HG02840 (cell line): ENCODE data around the gene CTAGE8.
"Not testable (repeated sequence)": the region's sequence is repeated elsewhere in the genome, so short reads cannot be mapped to it uniquely, and the experiment has no call there.

Experiments
- ATAC-seq: cut with Tn5 transposase; IDR thresholded peaks from one replicate; pipeline ENCODE4 v1.9.1; 2021; ENCODE audit warnings: mild to moderate bottlenecking, moderate library complexity, moderate number of reproducible peaks; ENCODE audit not compliant: unreplicated experiment, low FRiP score

CTAGE8 gene, protein sequence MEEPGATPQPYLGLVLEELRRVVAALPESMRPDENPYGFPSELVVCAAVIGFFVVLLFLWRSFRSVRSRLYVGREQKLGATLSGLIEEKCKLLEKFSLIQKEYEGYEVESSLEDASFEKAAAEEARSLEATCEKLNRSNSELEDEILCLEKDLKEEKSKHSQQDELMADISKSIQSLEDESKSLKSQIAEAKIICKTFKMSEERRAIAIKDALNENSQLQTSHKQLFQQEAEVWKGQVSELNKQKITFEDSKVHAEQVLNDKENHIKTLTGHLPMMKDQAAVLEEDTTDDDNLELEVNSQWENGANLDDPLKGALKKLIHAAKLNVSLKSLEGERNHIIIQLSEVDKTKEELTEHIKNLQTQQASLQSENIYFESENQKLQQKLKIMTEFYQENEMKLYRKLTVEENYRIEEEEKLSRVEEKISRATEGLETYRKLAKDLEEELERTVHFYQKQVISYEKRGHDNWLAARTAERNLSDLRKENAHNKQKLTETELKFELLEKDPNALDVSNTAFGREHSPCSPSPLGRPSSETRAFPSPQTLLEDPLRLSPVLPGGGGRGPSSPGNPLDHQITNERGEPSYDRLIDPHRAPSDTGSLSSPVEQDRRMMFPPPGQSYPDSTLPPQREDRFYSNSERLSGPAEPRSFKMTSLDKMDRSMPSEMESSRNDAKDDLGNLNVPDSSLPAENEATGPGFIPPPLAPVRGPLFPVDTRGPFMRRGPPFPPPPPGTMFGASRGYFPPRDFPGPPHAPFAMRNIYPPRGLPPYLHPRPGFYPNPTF

GRCh38 chr7:144269188-144269587 lies at the start of gene CTAGE8:
CTAGE8 (minus strand) TSS chr7:144269288; CDS start chr7:144269250, 38 bp downstream.
- ATAC-seq: not testable (repeated sequence)

- not testable (repeated sequence) for ATAC-seq
Measured at GRCh38 chr7:144317537-144317936, 48.4 kb upstream of the CTAGE8 start.

GRCh38 chr7:144311872-144312469 lies 42.9 kb upstream of the CTAGE8 start, which contains the start of gene OR2A1:
OR2A1 (plus strand) TSS chr7:144312419; CDS start chr7:144318125, 5,706 bp downstream.
- not testable (repeated sequence) for ATAC-seq

GRCh38 chr7:144311218-144311617 lies 42.1 kb upstream of the CTAGE8 start:
- ATAC-seq: not testable (repeated sequence)

- ATAC-seq: not testable (repeated sequence)
Measured at GRCh38 chr7:144309702-144310101, 40.6 kb upstream of the CTAGE8 start.

- not testable (repeated sequence) for ATAC-seq
Measured at GRCh38 chr7:144305156-144305555, 36.1 kb upstream of the CTAGE8 start.

DNA sequence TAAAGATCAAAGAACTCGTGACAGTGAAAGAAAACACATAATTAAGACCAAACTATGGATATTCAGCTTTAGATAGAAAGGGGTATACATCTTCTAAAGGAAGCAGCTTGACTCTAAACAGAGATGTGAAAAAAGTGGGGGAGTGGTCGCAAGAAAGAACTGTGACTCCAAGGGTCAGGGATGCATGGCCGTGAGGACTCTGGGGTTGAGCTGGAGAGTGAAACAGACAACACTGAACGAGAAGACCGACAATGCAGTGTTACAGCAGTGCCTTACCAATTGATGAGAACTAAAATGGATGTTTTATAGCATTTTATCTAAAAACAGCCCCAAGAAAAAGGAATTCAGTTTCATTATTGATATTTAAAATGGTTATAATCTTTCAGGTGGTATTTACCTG lies 34.5 kb upstream of the CTAGE8 start:
- not testable (repeated sequence) for ATAC-seq

DNA sequence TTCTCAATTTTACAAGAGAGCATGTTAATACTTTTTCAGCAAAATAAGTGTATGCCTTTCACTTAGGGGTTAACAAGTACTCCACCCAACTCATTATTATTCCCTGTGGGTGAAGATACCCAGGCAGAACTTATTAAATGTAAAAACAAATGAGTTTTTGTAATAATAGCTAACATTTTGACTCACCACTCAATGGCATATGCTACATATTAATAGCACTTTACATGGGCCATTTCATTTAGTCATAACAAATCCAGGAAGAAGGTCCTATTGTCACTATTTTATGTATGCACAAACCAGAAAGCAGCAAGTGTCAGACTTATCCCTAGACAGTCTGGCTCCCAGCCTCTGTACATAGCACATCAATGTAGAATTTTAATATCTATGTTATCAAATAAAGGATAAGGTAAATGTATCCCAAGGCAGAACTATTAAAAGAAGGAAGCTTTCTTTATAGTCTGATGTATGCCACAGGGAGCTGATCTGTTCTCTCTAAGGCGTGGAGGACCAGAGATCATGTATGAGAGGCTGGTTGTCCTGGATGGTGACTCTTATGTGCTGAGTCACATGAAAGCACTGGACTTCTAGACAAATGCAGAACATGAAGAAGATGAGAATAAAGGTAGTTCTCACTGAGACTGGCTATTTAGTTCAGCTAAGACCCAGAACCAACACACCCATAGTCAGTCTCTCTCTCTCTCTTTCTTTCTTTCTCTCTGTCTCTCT lies 33.7 kb upstream of the CTAGE8 start:
- not testable (repeated sequence) for ATAC-seq

GRCh38 chr7:144293794-144294499 lies 24.9 kb upstream of the CTAGE8 start:
- ATAC-seq: peak; percentile 73

- not testable (repeated sequence) for ATAC-seq
Measured at GRCh38 chr7:144292384-144293161, 23.5 kb upstream of the CTAGE8 start.

DNA sequence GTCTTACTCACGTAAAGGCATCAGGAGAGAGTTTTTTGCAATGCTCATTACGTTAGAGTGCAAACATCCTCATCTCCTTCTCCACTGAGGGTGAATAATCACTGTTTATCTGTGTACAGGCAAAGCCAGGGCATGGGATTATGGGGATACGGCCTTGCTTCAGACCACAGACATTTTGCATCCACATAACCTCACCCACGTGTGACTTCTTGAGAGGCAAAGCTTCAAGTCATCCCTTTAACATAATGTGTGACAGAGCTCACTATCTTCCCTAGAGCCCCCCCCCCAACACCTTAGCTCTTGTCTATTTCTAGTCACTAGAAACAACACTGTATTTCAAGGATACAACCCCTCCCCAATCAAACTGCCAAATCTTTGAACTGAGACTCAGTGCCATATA lies 22.5 kb upstream of the CTAGE8 start:
- not testable (repeated sequence) for ATAC-seq

- ATAC-seq: not testable (repeated sequence)
Measured at GRCh38 chr7:144287171-144287784, 18.2 kb upstream of the CTAGE8 start.

DNA sequence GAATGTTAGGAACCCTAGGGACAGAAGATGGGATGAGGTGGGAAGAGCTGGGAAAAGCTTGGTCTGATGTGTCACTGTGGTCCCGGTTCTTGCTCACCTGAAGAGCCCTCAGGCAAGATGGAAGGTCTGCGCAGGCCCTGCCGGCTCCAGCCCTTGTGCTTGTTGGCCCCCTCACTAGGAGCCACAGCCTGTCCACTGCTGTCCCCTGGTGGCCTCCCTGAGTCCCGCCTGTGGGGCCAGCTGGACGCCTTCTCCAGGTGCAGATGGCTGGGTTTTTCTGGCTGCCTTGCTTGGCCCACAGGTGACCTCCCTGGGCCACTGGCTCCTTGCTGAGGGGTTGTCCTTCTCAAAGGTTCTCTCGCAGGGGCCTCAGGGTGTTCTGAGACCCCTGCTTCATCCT lies 14.6 kb upstream of the CTAGE8 start:
- ATAC-seq: not testable (repeated sequence)

DNA sequence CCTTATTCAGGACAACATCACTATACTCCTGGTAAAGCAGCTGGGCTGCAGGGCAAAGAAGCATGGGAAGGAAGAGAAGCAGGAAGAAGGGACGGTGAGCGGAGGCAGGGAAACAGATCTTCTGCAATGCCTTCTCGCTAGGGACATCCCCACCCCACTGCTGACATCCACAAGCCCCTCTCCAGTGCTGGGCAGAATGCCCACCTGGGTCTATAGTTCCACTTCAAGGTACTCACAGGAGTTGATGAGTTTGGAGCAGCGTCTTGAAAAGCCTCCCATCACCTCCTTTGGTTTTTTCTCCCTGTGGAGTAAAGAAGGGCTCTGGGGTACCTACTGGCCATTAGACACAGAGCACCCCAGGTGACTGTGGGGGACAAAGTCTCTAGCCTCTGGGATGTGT lies 13.4 kb upstream of the CTAGE8 start:
- not testable (repeated sequence) for ATAC-seq

DNA sequence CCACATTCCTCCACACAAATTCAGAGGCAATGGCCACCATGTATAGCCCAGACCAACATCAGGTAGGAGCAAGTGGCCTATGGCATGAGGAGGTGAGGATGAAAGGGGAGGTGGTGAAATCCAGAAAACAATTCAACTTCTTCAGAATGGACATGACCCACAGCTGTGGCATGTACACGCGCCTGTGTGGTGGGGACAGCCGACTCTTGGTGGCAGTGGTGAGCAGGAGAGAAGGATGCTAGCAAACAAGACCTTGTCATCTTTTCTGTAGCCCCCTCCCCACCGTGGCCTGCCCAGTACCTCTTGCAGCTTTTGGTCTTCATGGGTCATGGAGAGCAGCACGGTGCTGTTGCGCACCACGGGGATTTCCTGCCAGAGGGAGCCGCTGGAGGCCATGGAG lies 12.9 kb upstream of the CTAGE8 start:
- not testable (repeated sequence) for ATAC-seq

DNA sequence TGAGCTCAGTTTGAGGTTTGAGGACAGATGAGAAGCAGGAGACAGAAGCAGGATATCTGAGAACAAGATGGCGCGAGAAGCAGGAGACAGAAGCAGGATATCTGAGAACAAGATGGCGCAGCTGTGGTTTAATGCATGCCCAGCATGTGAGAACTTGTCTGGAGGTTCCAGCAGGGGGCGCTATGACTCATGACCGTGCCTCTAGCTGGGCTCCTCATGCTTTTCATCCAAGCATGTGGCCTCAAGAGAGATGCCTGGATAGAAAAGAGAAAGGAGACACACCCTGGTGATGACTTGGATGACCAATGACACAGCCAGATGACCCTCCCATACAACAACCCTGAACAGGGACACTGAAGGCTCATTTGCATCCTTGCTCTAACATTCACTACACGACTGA lies 10.9 kb upstream of the CTAGE8 start:
- not testable (repeated sequence) for ATAC-seq

- ATAC-seq: not testable (repeated sequence)
Measured at GRCh38 chr7:144275281-144275680, 6.2 kb upstream of the CTAGE8 start.

DNA sequence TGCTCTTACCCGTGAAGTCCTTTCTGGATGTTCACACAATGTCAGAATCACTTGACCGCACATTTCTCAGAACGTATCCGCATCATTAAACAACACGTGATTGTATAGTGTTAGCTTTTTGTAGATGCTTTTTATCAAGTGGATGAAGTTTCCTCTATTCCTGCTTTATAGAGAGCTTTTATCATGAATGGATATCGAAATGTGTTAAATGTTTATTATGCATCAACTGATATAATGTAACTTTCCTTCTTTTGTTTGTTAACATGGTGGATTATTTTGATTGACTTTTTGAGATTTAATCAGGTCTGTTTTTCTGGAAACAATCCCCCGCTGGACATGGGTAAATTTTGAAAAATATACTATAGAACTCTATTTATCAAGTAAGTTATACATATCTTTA lies 4.4 kb downstream of the CTAGE8 start, which contains the start of gene OR2A7:
Gene OR2A7 (minus strand): TSS at position 101 of the 400 bp plus-strand sequence. CDS start 5,164 bp downstream, outside the sequence.
- not testable (repeated sequence) for ATAC-seq
